HEK293 (cell line): Measurements from ENCODE around the gene SCUBE1.

Source experiments
- CTCF ChIA-PET: fragments of 350-600 bp; formaldehyde crosslinking; extraction: SDS; loops from one replicate; lab custom pipeline; 2021; ENCODE audit warnings: antibody characterized with exemption; lab: Yijun Ruan, JAX
- POLR2A ChIA-PET: fragments of 300-600 bp; formaldehyde crosslinking; extraction: SDS; loops from one replicate; lab custom pipeline; 2020; ENCODE audit warnings: antibody characterized with exemption, inconsistent platforms; lab: Yijun Ruan, JAX
- H3K27ac ChIP-seq: fragments of 200-500 bp; sonication (Bioruptor generic); 2 replicates; pipeline ENCODE4 v1.5.1; 2014; ENCODE audit warnings: low read depth, low read length, control low read depth, inconsistent platforms; ENCODE audit errors: extremely low read depth
- H3K36me3 ChIP-seq, 2 experiments: fragments of 200-500 bp in 1 of 2; sonication (Bioruptor generic) in 1 of 2; 1 replicate in 1 of 2; 2 replicates in 1 of 2; pipeline ENCODE4 v1.5.1; 2014 to 2017; ENCODE audit warnings: inconsistent platforms in 2 of 2, low read length in 2 of 2; ENCODE audit not compliant: control insufficient read depth in 2 of 2, insufficient read depth in 1 of 2
- H3K4me1 ChIP-seq: fragments of 200-500 bp; sonication (Bioruptor generic); 2 replicates; pipeline ENCODE4 v1.5.1; 2014; ENCODE audit warnings: mild to moderate bottlenecking, low read length, inconsistent platforms; ENCODE audit not compliant: control insufficient read depth, insufficient read depth
- H3K4me3 ChIP-seq: 2 replicates; pipeline ENCODE4 v1.5.1; 2011; ENCODE audit warnings: low read depth, mild to moderate bottlenecking, control low read depth, low read length, moderate library complexity
- H3K9me3 ChIP-seq: fragments of 200-500 bp; sonication (Bioruptor generic); 2 replicates; pipeline ENCODE4 v1.5.1; 2014; ENCODE audit warnings: low read depth, low read length, inconsistent platforms; ENCODE audit not compliant: control insufficient read depth, insufficient read depth
- HIC1 ChIP-seq: fragments of 450-650 bp; formaldehyde crosslinking; IDR thresholded peaks from 2 replicates; pipeline ENCODE4 v1.5.1; 2016; ENCODE audit warnings: missing biosample characterization, missing genetic modification characterization
- ZFP69B ChIP-seq: fragments of 450-650 bp; formaldehyde crosslinking; IDR thresholded peaks from 2 replicates; pipeline ENCODE4 v1.5.1; 2016; ENCODE audit warnings: missing biosample characterization, missing genetic modification characterization
- ZIC2 ChIP-seq: fragments of 450-650 bp; formaldehyde crosslinking; IDR thresholded peaks from 2 replicates; pipeline ENCODE4 v1.5.1; 2016; ENCODE audit warnings: missing biosample characterization, missing genetic modification characterization
- ZNF155 ChIP-seq: fragments of 450-650 bp; formaldehyde crosslinking; IDR thresholded peaks from 2 replicates; pipeline ENCODE4 v1.5.1; 2016; ENCODE audit warnings: missing biosample characterization, missing genetic modification characterization
- ZNF169 ChIP-seq: fragments of 450-650 bp; formaldehyde crosslinking; IDR thresholded peaks from 2 replicates; pipeline ENCODE4 v1.5.1; 2016; ENCODE audit warnings: missing biosample characterization, missing genetic modification characterization
- ZNF341 ChIP-seq: fragments of 450-650 bp; formaldehyde crosslinking; IDR thresholded peaks from 2 replicates; pipeline ENCODE4; 2016; ENCODE audit warnings: low read depth, missing biosample characterization, missing genetic modification characterization
- ZNF416 ChIP-seq: fragments of 450-650 bp; formaldehyde crosslinking; IDR thresholded peaks from 2 replicates; pipeline ENCODE4 v1.5.1; 2016; ENCODE audit warnings: missing biosample characterization, missing genetic modification characterization
- ZNF677 ChIP-seq: fragments of 450-650 bp; IDR thresholded peaks from 2 replicates; pipeline ENCODE4 v1.5.0; 2018; ENCODE audit warnings: missing biosample characterization, mild to moderate bottlenecking, missing genetic modification characterization, moderate library complexity

SCUBE1 gene

DNA sequence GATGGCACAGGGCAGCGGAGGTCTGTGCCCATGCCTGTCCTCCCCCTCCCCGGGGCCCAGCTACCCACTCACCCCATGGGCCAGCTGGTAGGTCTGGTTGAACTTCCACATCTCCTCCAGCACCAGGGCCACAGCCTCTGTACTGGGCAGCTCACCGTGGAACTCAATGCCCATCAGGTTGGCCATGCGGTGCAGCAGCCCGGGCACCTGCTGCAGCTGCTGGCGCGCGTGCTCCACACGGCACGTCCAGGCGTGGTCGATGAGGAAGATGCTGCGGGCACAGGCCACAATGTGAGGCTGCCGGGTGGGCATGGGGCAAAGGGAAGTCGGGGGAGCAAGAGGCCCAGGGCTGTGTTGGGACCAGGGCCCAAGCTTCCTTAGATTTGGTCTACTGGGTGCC is 162.5 kb downstream of the SCUBE1 start:
- Histone ChIP-seq H3K4me1 (no peaks in the 10 kb centered on the region), H3K4me3 (no peak overlapping the region), H3K27ac (no peak overlapping the region), H3K9me3 (no peaks in the 10 kb centered on the region), H3K36me3 (peaks cover 19 to 87% of the 10 kb centered on the region in 2 experiments; a peak in 2 of 3 replicates)
- 0 out of 2 replicates have a peak, but pooled peaks have one; percentile 22 for TF ChIP-seq HIC1 (tag by site-specific recombination)
- TF ChIP-seq ZNF416 (tag by site-specific recombination), result no peak
- ChIA-PET CTCF (interaction anchor here (0.6 to 0.7 kb wide), 3 partner anchors 49 to 690 kb away, joined by 3 to 4 read pairs (median 3); no protein-coding TSS in a partner anchor), POLR2A (interaction anchor here (0.6 to 1.4 kb wide), 2 partner anchors 16 to 64 kb away, joined by 3 to 4 read pairs; no protein-coding TSS in a partner anchor)

DNA sequence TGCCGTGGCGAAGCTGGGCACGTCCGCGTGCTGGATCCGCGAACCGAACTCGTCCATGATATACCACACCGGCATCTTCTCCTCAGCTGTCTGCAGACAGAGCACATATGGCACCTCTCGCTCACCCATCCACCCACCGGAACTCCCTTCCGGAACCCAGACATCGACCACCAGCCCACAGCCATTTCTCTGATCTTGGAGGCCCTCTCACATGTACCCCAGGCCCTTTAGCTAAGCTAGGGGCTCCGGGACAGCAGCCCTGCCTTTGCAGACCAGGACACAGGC is 163.3 kb downstream of the SCUBE1 start:
- POLR2A ChIA-PET, result interaction anchor here (1.4 kb wide), 1 partner anchor 15 kb away, joined by 4 read pairs; no protein-coding TSS in a partner anchor
- Histone ChIP-seq H3K4me1 (no peaks in the 10 kb centered on the region), H3K4me3 (no peak overlapping the region), H3K27ac (no peak overlapping the region), H3K9me3 (no peaks in the 10 kb centered on the region), H3K36me3 (peaks cover 22 to 90% of the 10 kb centered on the region in 2 experiments; a peak in 2 of 3 replicates)
- TF ChIP-seq ZNF677 (no peak), ZNF341 (tag by site-specific recombination) (no peak), ZNF155 (tag by site-specific recombination) (no peak)
- CTCF ChIA-PET, result interaction anchor here (0.7 kb wide), 2 partner anchors 689 to 1369 kb away, joined by 3 read pairs; no protein-coding TSS in a partner anchor

- H3K4me1 ChIP-seq, result no peaks in the 10 kb centered on the region
- no peaks in the 10 kb centered on the region for H3K9me3 ChIP-seq
- TF ChIP-seq HIC1 (tag by site-specific recombination) (no peak), ZNF169 (tag by site-specific recombination) (no peak)
- no peak overlapping the region for H3K27ac ChIP-seq
- H3K4me3 ChIP-seq, result no peak overlapping the region
- H3K36me3 ChIP-seq, result peaks cover 22 to 90% of the 10 kb centered on the region in 2 experiments; a peak in 2 of 3 replicates
- ChIA-PET CTCF (interaction anchor here (0.7 to 1.5 kb wide), 2 partner anchors 49 to 1370 kb away, joined by 3 to 4 read pairs; no protein-coding TSS in a partner anchor), POLR2A (interaction anchor here (1.4 kb wide), 1 partner anchor 15 kb away, joined by 4 read pairs; no protein-coding TSS in a partner anchor)
These were observed 163.8 kb downstream of the SCUBE1 start for GRCh38 chr22:43179146-43179910.

GRCh38 chr22:43177479-43177878 is 165.7 kb downstream of the SCUBE1 start:
- Histone ChIP-seq H3K9me3 (no peaks in the 10 kb centered on the region), H3K27ac (no peak overlapping the region), H3K36me3 (peaks cover 29 to 90% of the 10 kb centered on the region in 2 experiments; a peak in 2 of 3 replicates), H3K4me3 (no peak overlapping the region), H3K4me1 (no peaks in the 10 kb centered on the region)
- TF ChIP-seq ZFP69B (tag by site-specific recombination) (no peak), ZIC2 (tag by site-specific recombination) (peak; percentile 24; the same call in 1 of the 2 replicates)
- ChIA-PET CTCF (no interaction called here), POLR2A (no interaction called here)
